GM18858 (cell line): ENCODE results near the gene COL7A1.
A peak's percentile ranks its signal among the peaks of the same experiment; 100 is the strongest.
"Not testable (repeated sequence)": the region's sequence is repeated elsewhere in the genome, so short reads cannot be mapped to it uniquely, and the experiment has no call there.

Source experiments
- ATAC-seq: cut with Tn5 transposase; IDR thresholded peaks from one replicate; pipeline ENCODE4 v1.9.1; 2021; ENCODE audit not compliant: unreplicated experiment

The COL7A1 gene

GRCh38 chr3:48565186-48565585, 29.9 kb downstream of the COL7A1 start:
- ATAC-seq: no peak

DNA sequence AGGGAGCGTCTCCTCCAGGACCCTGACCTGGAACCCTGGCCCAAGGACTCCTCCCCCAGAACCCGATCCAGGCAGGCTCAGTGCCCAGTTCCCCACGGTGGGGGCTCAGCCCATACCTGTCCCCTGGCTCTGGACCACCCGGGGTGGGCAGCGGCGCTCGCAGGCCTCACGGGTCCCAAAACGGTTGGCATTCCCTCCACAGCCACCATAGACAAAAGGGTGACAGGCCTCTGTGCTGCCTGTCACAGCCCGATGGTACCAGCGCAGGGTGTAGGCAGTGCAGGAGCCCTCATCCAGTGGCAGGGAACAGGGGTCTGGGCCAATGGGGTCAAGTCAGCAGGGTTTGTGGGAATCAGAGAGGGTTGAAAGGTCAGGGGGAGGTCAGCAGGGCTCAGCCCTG, 30.5 kb downstream of the COL7A1 start:
- no peak for ATAC-seq

GRCh38 chr3:48564022-48564421, 31.1 kb downstream of the COL7A1 start:
- no peak for ATAC-seq

- ATAC-seq: no peak
These were observed 31.7 kb downstream of the COL7A1 start, which contains the start of gene UCN2 for GRCh38 chr3:48563382-48563918. TSS of gene UCN2 (minus strand) at chr3:48563781. CDS start at chr3:48563124, 657 bp downstream.

DNA sequence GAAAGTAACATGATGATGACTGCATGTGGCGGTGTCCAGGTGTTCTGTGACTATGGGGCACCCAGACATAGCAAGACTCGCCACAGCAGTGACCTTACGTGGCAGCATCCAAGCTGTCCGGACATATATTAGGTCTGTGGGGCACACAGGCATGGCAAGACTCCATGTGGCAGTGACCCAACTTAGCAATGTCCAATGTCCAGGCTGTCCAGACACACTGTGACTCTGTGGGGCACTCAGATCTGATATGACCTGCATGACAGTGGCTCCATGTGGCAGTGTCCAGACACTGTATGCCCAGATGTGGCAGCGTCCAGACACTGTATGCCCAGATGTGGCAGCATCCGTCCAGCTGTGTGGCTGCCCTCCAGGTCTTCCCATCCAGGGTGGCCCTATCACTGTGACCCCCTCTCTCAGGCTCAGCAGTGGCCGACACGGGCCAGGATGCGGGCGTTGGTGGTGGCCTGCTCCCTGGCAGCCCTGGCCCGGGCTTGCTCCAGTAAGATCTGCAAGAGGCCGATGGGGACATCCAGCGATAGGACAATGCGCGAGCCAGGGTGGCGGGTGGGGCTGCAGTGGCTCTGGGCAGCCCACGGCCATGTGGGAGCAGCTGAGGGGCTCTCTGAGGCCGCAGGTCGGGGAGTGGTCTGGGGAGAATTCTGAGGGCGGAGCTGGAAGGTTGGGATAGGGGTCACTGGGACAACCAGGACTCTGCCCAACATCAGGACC, 32.6 kb downstream of the COL7A1 start:
- no peak for ATAC-seq

DNA sequence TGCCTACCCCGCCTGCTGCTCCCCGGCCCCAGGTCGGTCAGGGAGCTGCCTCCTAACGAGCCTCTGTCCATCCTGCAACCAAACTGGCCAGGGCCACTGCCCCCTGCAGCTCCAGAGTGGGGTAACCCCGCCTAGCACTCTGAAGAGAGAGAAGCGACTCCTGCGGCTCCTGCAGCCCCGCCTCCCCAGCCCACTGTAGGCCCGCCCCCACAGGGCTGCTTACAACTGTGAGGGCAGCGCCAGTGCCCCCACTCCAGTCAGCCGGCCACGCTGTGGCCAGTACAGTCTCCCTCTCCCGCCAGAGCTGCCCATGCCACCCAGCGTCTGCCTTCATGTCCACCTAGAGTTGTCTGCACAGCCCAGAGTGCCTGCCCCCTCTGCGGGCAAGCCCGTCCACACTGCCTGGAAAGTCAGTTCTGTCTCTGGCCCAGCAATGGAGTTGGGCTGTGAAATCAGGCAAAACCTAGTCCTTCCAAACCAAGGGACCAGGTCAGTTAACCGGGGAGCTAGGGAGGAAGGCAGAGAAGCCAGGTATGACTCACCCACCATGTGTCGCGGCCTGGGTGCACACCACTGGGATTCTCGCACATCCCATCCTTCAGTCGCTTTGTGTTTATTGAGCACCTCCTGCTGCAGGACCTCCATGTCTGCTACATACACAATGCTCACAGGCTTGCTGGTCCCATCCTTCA, 33.9 kb downstream of the COL7A1 start:
- no peak for ATAC-seq

- no peak for ATAC-seq
These were observed 34.5 kb downstream of the COL7A1 start for GRCh38 chr3:48560648-48561018.

GRCh38 chr3:48558493-48559134, 36.5 kb downstream of the COL7A1 start:
- ATAC-seq: no peak

DNA sequence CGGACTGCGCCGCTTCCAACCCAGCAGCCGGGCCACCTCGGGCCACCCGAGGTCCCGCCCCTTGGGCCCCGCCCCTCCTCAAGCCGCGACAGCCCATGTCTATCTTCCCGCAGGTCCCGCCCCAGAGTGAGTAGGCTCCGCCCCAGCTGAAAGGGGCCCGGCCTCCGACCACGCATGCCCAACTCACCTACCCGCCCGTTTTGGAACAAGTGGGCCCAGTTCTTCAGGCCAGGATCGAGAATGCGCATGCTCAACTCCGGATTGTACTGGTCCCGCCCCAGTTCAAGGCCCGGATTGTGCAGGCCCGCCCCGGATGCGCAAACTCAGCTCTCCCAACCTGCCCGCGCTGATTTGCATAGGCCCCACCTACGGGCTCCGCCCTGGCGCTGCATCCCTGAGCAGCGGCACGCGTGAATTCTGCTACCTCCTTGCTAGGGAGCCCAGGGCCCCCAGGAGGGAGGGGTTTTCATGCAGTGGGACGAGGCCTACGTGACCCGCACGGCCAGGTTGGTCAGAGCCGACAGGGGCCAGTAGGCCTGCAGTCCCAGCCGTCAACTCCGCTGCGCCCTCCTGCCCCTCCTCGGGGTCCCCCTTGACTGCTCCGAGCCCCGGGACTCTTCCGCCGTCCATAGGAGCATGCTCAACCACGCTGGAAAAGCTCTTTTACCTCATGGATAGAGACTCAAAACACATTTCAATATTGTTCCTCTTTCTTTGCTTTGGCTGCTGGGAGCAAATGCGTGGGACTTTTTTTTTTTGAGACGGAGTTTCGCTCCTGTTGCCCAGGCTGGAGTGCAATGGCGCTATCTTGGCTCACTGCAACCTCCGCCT, 38.1 kb downstream of the COL7A1 start, which contains the start of gene PFKFB4:
Gene PFKFB4 (minus strand): TSS at position 8 of the 831 bp plus-strand sequence. CDS start 26 bp downstream, outside the sequence.
- peak; percentile 64 for ATAC-seq

DNA sequence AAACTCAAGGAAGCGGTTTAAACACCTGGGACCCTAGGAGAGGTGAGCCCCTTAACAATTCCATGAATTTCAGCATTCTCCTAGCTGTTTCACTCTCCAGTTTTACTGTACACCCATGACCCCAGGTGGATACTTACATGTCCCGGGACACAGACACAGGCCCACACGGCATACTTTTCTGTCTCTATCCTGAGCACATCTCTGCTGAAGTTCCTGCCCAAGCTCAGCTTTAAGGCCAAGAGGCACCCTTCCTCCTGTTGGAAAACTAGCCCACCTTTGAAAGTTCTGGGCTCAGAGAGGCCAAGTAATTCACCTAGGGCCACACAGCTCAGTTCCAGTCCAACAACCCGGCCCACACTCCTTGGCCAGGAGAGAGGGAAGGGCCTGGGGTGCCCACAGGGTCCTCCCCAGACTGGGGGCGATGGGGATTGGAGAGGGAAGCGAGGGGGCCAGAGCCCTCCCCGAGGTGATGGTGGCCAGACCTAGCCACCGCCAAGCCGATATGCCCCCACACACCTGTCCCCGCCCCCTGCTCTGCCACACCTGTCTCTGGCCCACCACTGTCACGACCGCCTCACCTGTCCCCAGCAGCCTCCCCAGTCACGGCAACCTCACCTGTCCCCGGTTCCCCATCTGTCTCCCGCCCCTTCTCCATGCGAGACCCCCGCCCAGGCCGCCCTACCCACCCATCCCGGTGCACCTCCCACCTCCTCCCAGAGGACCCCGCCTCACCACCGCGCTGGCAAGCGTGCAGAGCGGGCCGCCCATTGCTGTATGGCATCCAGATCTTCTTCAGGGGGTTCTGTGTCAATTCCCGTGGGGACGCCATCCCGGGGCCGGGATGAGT, 39.0 kb downstream of the COL7A1 start:
- ATAC-seq: no peak

DNA sequence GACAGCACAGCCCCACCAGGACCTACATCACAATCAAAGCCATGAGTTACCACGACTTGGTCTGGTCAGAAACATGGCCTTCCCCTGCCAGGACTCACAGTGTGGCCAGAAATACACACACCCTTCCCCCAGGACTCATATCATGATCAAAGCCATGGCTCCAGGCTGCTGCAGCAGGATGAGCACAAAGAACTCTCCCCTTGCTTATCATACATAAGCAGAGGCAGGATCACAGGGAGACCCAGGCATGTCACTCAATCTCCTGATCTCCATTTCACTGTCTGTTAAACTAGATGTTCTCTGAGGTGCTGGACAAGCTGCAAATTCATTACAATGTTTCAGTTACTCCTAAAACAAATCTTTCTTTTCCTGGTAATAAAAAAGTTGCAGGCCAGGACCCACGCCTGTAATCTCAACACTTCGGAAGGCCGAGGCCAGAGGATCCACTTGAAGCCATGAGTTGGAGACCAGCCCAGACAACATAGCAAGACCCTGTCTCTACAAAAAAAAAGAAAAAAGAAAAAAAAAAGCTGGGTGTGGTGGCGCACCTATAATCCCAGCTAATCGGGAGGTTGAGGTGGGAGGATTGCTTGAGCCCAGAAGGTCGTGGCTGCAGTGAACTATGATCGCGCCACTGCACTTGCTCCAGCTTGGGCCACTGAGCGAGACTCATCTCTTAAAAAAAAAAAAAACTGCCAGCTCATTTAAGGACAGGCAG, 39.7 kb downstream of the COL7A1 start:
- ATAC-seq: no peak

DNA sequence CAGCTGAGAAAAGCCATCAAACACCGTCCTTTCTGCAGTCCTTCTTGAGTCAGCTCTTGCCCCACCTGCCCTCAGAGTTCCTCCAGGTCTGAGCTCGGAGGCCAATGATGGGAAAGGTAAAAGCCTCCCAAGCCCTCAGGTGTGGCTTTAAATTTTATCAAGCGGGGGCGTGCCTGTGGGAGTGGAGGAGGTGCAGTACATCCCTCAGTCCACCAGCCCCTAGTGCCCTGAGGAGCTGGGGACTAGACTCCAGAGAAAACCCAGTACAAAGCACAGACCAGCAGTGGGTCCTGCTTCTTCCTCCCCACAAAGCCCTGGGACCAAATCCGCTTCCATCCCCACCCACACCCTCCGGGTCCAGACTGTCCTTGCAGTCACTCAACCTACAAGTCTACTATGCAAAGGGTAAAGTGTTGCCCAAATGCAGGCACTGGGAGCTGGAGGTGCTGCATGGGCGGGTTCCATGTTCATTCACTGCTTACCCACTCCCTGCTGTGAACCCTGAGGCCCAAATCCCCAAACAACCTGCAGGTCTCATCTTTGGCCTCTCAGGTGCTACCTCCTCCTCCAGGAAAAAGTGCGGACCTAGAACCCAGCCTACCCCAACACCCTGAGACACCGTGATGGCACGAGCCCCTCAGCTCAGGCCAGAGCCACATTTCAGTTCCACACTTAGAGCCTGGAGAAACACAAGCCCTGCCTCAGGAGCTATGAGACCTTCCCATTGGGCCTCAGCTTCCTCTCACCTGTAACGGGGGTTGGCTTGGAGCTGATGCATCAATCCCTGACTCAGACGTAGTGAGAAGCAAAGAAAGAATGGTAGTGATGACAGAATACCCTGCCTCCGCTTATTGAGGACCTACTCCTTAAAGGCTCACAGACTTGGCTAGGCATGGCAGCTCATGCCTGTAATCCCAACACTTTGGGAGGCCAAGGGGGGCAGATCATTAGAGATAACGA, 41.0 kb downstream of the COL7A1 start:
- ATAC-seq: no peak

DNA sequence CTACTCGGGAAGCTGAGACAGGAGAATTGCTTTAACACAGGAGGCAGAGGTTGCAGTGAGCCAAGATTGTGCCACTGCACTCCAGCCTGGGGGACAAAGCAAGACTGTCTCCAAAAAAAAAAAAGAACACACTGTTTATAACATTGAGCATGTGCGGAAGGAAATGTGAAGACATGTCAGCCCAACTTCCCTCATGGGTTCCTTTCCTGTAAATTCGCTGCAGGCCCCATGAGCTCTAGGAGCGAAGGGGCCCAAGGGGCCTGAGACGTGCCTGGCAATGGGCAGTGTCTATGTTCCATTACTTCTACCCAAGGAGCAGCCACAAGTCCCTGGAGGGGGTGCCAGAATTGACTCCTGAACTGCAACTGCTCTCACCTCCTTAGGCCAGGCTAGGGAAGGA, 41.8 kb downstream of the COL7A1 start:
- no peak for ATAC-seq

DNA sequence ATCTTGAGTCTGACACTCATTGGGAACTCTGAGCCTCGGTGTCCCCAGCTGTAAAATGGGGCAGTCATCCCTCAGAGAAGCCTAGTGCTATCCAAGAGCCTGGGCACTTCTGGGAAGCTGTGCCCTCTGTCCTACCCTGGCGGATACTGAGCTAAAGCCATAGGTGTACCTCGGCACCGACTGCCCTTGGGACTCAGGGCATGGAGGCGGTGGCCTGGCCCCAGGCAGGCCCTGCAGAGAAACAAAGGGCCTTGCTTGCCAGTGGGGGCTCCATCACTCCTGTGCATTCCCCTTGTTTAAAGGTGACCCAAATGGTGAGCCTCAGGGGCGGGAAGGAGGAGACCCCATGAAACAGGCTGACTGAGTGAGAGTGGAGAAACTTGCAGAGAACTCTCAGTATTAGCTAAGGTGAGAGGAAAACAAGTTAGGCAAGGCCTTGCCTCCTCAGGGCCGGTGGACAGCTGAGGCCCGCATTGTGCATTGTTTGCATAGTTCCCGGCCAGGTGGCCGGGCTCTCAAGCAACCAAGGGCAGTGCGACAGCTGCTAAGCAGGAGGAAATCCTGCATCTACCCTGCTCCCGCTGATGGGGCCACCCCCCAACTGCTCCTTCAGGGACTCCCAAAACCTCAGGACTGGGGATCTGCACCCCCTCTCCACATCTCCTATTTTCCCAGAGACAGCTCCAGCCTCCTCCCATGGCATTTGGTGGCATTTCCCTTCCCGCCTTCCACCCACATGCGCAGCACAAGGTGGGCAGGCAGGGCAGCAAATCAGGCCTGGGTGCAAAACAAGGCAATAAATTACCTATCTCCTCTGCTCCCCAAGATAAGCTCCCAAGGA, 42.8 kb downstream of the COL7A1 start:
- no peak for ATAC-seq

- not testable (repeated sequence) for ATAC-seq
These were observed 43.5 kb downstream of the COL7A1 start for GRCh38 chr3:48551651-48552050.

DNA sequence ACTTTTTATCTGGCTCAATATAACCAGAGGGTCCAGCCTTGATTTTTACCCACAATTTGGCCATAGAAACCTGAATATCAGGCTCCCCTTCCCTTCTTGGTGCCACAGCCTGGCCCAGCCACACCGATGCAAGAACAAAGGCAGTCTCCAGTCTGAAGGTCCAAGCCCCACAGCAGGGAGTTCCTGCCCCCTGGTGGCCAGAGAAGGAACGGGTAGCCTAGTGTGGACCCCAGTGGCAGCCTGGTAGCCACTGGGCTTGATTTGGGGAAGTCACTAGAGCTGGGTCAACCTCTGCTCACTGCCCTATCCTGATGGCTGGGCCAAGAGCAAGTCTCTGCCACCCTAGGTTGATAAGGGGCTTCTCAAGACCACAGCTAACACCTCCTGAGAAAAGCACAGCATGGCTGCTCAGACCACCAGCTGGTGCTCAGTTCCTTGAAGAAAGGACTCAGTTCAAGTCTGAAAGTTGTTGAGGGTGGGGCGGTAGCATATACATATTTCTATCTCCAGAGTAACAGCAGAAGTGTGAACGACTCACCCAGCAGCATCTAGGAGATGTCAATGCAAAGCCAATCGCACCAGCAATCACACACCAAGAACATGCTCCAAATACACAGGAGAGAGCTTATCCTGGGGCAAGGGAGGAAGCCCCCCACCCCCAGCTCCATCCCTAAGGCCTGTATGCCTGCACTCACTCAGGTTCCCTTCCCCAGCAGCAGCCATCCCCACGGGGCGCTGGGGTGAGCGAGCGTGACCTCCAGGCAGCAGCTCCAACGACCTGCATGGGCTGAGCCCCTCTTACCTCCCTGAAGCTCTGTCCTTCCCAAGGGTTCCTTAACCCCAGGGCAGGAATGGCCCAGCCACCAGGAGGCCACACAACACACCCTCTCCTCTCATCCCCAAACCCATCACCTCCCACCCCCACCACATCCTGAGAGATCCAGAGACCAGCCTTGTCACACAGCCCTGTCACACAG, 46.1 kb downstream of the COL7A1 start:
- ATAC-seq: no peak
